Heart left ventricle (tissue), 16 donors: Measurements from ENCODE around the gene SPON2. TPM values are rescaled to one million over a fixed set of nuclear protein-coding genes. Genes with fewer than 3 reads are reported as not detected.

Experiments
- ATAC-seq, 4 donors: fragments of 200-7000 bp; cut with Tn5 transposase; one replicate each; pipeline ENCODE4 v1.9.1; 2020 to 2022; ENCODE audit warnings: moderate library complexity in 4 of 4, mild to moderate bottlenecking in 3 of 4, moderate number of reproducible peaks in 1 of 4
- DNase-seq, 5 donors: peaks; one replicate each; pipeline ENCODE4 v3.0.0-alpha.2; 2020
- H3K27ac ChIP-seq, 12 donors: fragments of 200-600 bp; sonication (generic) in 4 of 12; one replicate each; pipeline versions ENCODE4 v1.5.0 to v1.8.0; 2016 to 2022; ENCODE audit warnings: mild to moderate bottlenecking in 2 of 12
- H3K27me3 ChIP-seq, 9 donors: fragments of 200-600 bp; sonication (generic) in 2 of 9; one replicate each; pipeline versions ENCODE4 v1.5.1 to v1.8.0; 2016 to 2022; ENCODE audit warnings: mild to moderate bottlenecking in 3 of 9
- H3K36me3 ChIP-seq, 9 donors: fragments of 200-600 bp; sonication (generic) in 2 of 9; one replicate each; pipeline versions ENCODE4 v1.5.0 to v1.8.0; 2018 to 2022; ENCODE audit warnings: mild to moderate bottlenecking in 2 of 9
- H3K4me1 ChIP-seq, 12 donors: fragments of 200-600 bp; sonication (generic) in 4 of 12; one replicate each; pipeline versions ENCODE4 v1.5.0 to v1.8.0; 2016 to 2022; ENCODE audit warnings: mild to moderate bottlenecking in 3 of 12
- H3K4me3 ChIP-seq, 12 donors: fragments of 200-600 bp; sonication (generic) in 4 of 12; one replicate each; pipeline versions ENCODE4 v1.5.0 to v1.8.0; 2017 to 2022; ENCODE audit warnings: mild to moderate bottlenecking in 9 of 12, moderate library complexity in 4 of 12
- H3K9me3 ChIP-seq, 12 donors: fragments of 200-600 bp; sonication (generic) in 4 of 12; one replicate each; pipeline versions ENCODE4 v1.5.0 to v1.8.0; 2016 to 2022; ENCODE audit warnings: mild to moderate bottlenecking in 1 of 12
- CTCF ChIP-seq, 12 donors: fragments of 200-600 bp; sonication (generic) in 4 of 12; IDR thresholded peaks; one replicate each; pipeline versions ENCODE4 v1.5.0 to v1.8.0; 2018 to 2022; ENCODE audit warnings: antibody characterized with exemption in 12 of 12, mild to moderate bottlenecking in 5 of 12
- POLR2A ChIP-seq, 2 donors: fragments of 450-650 bp; IDR thresholded peaks; one replicate each; pipeline ENCODE4 v1.6.1; 2017; ENCODE audit warnings: antibody characterized with exemption in 2 of 2, mild to moderate bottlenecking in 2 of 2, moderate library complexity in 2 of 2
- WGBS, 4 donors: extraction: QIAGEN DNeasy Blood & Tissue Kit in 2 of 4; methylation state at CpG; one replicate each; pipeline versions ENCODE4 v1.1.5 to v1.1.7; 2013 to 2018; 5-methylcytosine and 5-hydroxymethylcytosine counted together
- intact Hi-C, 10 donors: fragments of 100-400 bp; cut with DNase I; formaldehyde crosslinking; loops; one replicate each; pipeline versions ENCODE4 v1.11.1 to v1.14.2; 2022
- polyA plus RNA-seq, 2 donors: library from polyadenylated mRNA; stranded (reverse); fragments of 200-250 nt; gene quantifications; one replicate each; pipeline ENCODE4 v1.2.3, GENCODE V29; 2013
- total RNA-seq, 9 donors: library from RNA; depleted of rRNA in 2 of 9; stranded (reverse); fragments of >200 nt in 2 of 9; fragmentation: NEBNext Ultra II Directional in 3 of 9; extraction: Animal tissue kit (Norgen Biotek cat#: 25700) in 3 of 9; gene quantifications; one replicate each; pipeline versions ENCODE4 v1.1.0 to v1.2.4, GENCODE V29; 2016 to 2023
- donor health status: ischemic (EF 13 %, LVEDD 7.1; RV severe dilation, severe dysfunction).
- donor health status: healthy with polysubstance abuse.
- donor health status: DM: no; HTN: yes; CAD: no.
- donor health status: DM: no; HTN: no; CAD: no.
- donor health status: ischemic (EF 25% LVEDD 6.9; RV normal size, moderate dysfunction).
- donor health status: ischemic (EF 25% LVEDD 5.7; RV mildly dilated, moderate dysfunction).
- donor health status: healthy.
- donor health status: DM: yes; HTN: yes; CAD: no.
- donor health status: ischemic (EF 35%, LVEDD 5.7; RV mildly dilated, moderate dysfunction).
- donor health status: nonischemic (EF 11% LVEDD 7.7; RV severe dilation, severe dysfunction).
- donor health status: DM: yes; HTN: yes; CAD: no.
- donor health status: PGD.
- donor health status: ischemic (EF 29% LVEDD 5.4; RV normal size, mild dysfunction).
- donor health status: nonischemic (EF 23%, LVEDD 6.1; RV moderate dilation, normal function).

The SPON2 gene
- total and polyA plus RNA-seq, 11 donors = 7.8 to 36.3 (median 13.7) TPM

GRCh38 chr4:1204828-1205585 lies 32.6 kb upstream of the SPON2 start:
- 79 to 92% (median 82%) methylated on average over 16 to 25 of the region's 25 CpGs for WGBS, 4 donors
- no peaks in the 10 kb centered on the region for H3K36me3 ChIP-seq
- intact Hi-C loops = loop anchor here in 4 of 10 donors (5.0 kb wide), 3 partner anchors 33 to 42 kb away; partner anchors contain the start of genes SPON2 (in 2 of the 4) and CTBP1 (in 1 of the 4)
- H3K4me3 ChIP-seq = no peak overlapping the region
- H3K27me3 ChIP-seq = no peaks in the 10 kb centered on the region
- TF ChIP-seq CTCF (IDR thresholded peaks at IDR 0.05) (no peak), POLR2A (IDR thresholded peaks at IDR 0.05) (no peak)
- DNase-seq (peak in 4 of 5 donors; percentile 21 to 54 (median 24)), ATAC-seq (no peak)
- no peak overlapping the region for H3K27ac ChIP-seq
- no peaks in the 10 kb centered on the region for H3K9me3 ChIP-seq
- H3K4me1 ChIP-seq = peaks cover 1 to 70% (median 33%) of the 10 kb centered on the region in 12 donors

GRCh38 chr4:1204286-1204827 lies 32.0 kb upstream of the SPON2 start:
- TF ChIP-seq CTCF (IDR thresholded peaks at IDR 0.05) (no peak), POLR2A (IDR thresholded peaks at IDR 0.05) (no peak)
- Histone ChIP-seq H3K4me3 (no peak overlapping the region), H3K27me3 (no peaks in the 10 kb centered on the region), H3K9me3 (no peaks in the 10 kb centered on the region), H3K27ac (no peak overlapping the region), H3K36me3 (no peaks in the 10 kb centered on the region), H3K4me1 (peaks cover 0 to 66% (median 28%) of the 10 kb centered on the region in 12 donors)
- 94 to 96% (median 95%) methylated on average over 21 of the region's 21 CpGs for WGBS, 4 donors
- ATAC-seq = no peak
- intact Hi-C loops = no loop called here
- DNase-seq = no peak

GRCh38 chr4:1203026-1203616 lies 30.7 kb upstream of the SPON2 start:
- Histone ChIP-seq H3K4me1 (peaks cover 0 to 54% (median 16%) of the 10 kb centered on the region in 12 donors), H3K9me3 (no peaks in the 10 kb centered on the region), H3K27ac (peak overlapping the region in 6 of 12 donors; percentile 50 to 86 (median 70)), H3K4me3 (no peak overlapping the region), H3K36me3 (no peaks in the 10 kb centered on the region), H3K27me3 (no peaks in the 10 kb centered on the region)
- no peak for TF ChIP-seq POLR2A (IDR thresholded peaks at IDR 0.05)
- 85 to 91% (median 88%) methylated on average over 13 of the region's 13 CpGs for WGBS, 4 donors
- DNase-seq = no peak
- intact Hi-C loops = no loop called here
- no peak for ATAC-seq

GRCh38 chr4:1202526-1203011 lies 30.2 kb upstream of the SPON2 start:
- Histone ChIP-seq H3K9me3 (no peaks in the 10 kb centered on the region), H3K4me3 (no peak overlapping the region), H3K36me3 (no peaks in the 10 kb centered on the region), H3K27ac (peak overlapping the region in 11 of 12 donors; percentile 39 to 86 (median 65)), H3K27me3 (no peaks in the 10 kb centered on the region), H3K4me1 (peaks cover 0 to 48% (median 12%) of the 10 kb centered on the region in 12 donors)
- ATAC-seq (no peak), DNase-seq (peak in 2 of 5 donors; percentile 23 to 58)
- WGBS, 4 donors = 80 to 95% (median 91%) methylated on average over 1 to 19 of the region's 19 CpGs
- intact Hi-C loops = no loop called here
- TF ChIP-seq CTCF (IDR thresholded peaks at IDR 0.05) (no peak), POLR2A (IDR thresholded peaks at IDR 0.05) (no peak)
